ENCODE measurements around the gene ARFGAP2.
A peak's percentile ranks its signal among the peaks of the same experiment; 100 is the strongest.
"Not testable (repeated sequence)": the region's sequence is repeated elsewhere in the genome, so short reads cannot be mapped to it uniquely, and the experiment has no call there.

The ARFGAP2 gene

DNA sequence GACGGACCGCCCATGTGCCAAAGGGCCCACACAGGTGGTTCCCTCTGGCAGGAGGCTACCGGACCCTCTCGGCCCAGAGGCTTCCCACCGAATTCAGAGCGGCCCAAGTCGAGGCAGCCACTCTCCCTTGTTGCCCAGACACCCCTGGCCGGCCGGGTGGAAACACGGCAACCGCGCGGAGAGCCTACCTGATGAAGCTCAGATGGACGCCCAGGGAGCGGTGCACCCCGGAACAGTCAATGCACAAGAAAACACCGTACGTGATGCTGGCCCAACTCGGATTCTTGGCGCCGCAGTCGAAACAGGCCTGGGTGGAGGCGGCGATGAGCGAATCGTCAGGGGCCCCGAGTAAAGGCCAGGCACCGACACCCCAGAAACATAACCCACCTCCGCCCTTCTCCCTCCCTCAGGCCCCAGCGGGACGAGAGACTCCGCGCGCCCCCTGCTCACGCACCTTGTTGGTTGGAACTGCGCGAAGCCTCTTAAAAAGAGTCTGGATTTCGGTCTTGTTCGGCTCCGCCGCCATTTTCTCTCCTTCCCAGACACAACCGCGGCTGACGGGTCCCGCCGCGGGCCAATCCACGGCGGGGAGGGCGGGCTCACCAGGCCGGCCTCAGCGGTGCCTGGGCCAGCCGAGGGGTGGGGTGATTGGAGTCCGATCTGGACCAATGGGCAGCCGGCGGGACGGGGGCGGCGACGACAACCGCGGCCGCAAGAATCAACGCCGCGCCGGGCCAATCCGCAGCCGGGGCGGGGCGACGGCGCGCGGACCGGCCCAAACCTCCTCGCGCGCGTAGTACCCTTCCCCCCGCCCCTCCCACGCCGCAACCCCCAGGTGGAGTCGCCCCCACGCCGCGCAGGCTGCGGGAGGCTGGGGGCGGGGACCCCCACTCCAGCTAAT lies at the start of gene ARFGAP2:
Gene ARFGAP2, minus strand, starts transcription at position 552 of the 901 bp plus-strand sequence. Its CDS starts 26 bp downstream, at position 526.
- DNase-seq: peak; percentile 95

- no peak for DNase-seq
Measured at GRCh38 chr11:47225552-47226400, 49.1 kb upstream of the ARFGAP2 start.

- no peak for DNase-seq
Measured at GRCh38 chr11:47222696-47223095, 46.0 kb upstream of the ARFGAP2 start.

DNA sequence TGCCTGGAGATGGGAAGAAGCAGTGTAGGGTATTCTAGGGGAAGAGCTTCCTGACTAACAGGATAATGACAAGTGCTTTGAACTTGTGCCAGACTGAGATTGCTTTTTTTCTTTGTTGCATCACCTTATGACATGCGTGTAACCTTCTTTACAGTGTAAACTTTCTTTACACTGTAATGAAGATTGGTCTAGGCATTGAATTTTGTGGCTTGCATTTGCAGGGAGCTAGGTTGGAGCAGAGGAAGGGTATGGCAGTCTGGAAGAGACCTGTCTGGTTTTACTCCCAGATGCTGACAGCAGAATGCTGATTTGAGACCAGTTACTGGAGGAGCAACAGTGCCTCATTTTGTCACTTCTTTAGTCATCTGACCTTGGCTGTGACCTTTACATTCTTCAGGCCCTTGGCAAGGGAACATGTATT lies 43.7 kb upstream of the ARFGAP2 start:
- DNase-seq: peak; percentile 61

DNA sequence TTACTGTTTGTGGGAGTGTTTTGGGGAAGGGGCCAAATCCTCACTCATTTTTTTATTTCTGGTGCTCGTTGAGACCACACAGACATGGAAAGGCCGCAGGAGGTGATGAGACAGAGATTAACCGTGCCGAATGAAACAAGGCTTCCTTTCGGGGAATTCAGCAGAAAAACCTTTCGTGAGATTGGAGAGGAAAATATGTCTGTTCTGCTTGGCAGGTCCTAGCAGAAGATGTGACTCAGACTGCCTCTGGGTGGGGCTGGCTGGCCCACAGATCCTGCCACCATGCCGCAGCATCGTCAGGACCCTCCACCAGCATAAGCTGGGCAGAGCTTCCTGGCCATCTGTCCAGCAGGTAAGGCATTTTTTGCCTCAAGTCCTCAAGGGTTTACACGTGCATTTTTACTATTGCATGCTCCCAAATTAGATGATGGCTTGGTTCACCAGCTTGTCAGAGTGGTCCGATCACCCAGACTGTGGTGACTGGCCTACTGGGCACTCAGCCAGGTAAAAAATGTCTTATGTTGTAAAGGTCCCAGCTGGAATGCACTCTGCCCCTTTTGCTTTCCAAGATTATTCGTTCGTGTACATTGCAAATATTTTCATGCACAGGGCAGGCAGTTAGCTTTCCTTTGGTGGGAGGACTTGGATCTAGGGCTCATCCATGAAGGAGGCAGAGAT lies 39.6 kb upstream of the ARFGAP2 start:
- DNase-seq: peak; percentile 88

- DNase-seq: no peak
Measured at GRCh38 chr11:47215366-47215910, 38.8 kb upstream of the ARFGAP2 start.

GRCh38 chr11:47213950-47214565 lies 37.4 kb upstream of the ARFGAP2 start:
- peak; percentile 72 for DNase-seq

GRCh38 chr11:47212938-47213337 lies 36.3 kb upstream of the ARFGAP2 start:
- no peak for DNase-seq

- DNase-seq: no peak
Measured at GRCh38 chr11:47208628-47209027, 31.9 kb upstream of the ARFGAP2 start.

- DNase-seq: not testable (repeated sequence)
Measured at GRCh38 chr11:47208008-47208552, 31.4 kb upstream of the ARFGAP2 start.

GRCh38 chr11:47207459-47207858 lies 30.8 kb upstream of the ARFGAP2 start:
- DNase-seq: no peak

DNA sequence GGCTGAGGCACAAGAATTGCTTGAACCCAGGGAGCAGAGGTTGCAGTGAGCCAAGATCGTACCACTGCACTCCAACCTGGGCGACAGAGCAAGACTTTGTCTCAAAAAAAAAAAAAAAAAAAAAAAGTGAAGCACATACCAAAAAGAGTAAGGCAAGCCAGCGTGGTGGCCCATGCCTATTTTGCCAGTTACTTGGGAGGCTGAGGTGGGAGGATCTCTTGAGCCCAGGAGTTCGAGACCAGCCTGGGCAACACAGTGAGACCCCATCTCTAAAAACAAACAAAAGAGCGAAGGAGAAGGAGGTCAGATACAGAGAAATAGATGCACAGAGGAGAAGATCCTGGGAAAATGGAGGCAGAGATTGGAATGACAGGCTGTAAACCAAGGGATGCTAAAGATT lies 29.9 kb upstream of the ARFGAP2 start:
- DNase-seq: not testable (repeated sequence)

- peak; percentile 87 for DNase-seq
Measured at GRCh38 chr11:47204637-47204989, 27.9 kb upstream of the ARFGAP2 start.

DNA sequence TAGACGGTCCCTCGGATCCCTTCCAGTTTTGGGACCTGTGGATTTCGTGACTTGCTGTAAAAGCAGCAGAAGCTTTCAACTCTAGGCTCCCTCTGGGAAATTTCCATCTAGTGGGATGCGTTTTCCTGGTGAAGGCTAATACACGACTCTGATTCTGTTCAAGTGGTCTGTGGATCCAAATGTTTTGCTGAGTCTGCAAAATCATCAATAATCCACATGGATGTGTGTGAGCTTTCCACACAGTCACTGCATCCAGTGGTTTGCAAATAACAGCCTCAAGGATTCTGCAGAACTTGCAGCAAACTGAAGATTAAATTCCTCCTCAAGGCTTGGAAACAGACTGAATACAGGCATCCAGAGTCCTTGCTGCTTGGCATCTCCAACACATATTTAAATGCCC lies 25.9 kb upstream of the ARFGAP2 start:
- DNase-seq: no peak

DNA sequence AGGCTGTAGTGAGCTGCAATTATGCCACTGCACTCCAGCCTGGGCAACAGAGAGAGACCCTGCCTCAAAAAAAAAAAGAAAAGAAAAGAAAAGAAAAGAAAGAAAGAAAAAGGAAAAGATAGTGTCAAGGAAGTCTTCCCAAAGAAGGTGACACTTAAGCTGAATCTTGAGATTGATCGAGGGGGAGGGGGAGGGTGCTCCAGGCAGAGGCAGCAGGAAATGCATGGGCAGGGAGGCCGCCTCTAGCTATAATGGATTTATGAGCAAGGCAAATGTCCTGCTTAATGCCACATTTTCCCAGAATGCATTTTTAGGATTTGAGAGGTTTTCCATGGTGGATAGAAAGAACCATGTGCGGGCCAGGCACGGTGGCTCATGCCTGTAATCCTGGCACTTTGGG lies 24.3 kb upstream of the ARFGAP2 start:
- DNase-seq: no peak

DNA sequence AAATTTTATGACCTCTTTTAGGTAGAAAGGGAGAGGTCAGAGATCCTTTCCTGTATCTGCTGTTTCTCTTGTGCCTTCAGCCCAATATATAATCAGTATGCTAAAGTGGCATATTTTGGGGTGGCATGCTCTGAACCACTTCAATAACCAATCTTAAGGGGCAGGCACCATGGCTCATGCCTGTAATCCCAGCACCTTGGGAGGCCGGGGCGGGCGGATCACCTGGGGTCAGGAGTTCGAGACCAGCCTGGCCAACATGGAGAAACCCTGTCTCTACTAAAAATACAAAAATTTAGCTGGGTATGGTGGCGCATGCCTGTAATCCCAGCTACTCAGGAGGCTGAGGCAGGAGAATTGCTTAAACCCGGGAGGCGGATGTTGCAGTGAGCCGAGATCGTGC lies 21.5 kb upstream of the ARFGAP2 start:
- not testable (repeated sequence) for DNase-seq

GRCh38 chr11:47192111-47192510 lies 15.4 kb upstream of the ARFGAP2 start:
- no peak for DNase-seq

DNA sequence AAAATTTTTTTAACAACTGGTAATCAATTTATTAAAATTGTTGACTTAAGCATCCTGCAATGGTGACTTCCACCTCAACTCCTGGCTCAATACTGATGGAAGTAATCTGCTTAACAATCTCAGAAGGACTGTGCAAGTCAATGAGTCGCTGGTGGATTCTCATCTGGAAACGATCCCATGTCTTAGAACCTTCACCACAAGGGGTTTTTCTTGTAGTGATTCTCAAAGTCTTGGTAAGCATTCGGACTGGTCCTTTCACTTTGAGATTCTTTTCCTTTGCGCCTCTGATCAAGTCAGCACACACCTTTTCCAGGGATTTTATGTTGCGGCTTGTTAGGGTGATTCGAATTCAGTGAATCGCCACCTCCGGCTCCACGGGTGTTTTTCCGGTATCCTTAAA lies 14.5 kb upstream of the ARFGAP2 start:
- DNase-seq: peak; percentile 35

DNA sequence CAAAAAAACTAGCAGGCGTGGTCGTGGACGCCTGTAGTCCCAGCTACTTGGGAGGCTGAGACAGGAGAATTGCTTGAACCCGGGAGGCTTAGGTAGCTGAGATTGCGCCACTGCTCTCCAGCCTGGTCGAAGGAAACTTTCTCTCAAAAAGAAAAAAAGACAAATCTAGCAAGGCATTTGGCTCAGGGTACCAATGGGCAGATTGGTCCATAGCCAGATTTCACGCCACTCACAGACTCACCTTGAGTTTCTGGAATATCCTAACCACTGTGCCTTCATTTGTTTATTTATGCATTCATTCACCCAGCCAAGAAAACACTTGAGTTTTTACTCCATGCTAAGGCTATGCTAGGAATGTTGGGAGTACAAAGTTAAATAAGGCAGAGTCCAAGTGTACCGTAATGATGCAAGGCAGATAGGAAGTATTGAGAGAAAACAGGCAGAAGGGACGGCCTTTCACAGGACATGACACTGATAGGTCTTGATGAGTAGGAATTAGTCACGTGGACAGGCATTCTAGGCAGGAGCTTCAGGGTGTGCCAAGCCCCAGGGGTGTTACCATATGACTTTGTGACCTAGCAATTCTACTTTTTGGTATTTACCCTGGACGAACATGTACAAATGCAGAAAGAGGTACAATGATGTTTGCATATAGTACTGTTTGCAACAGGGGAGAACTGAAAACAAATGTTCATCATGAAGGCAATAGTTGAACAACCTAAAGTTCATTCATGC lies 12.6 kb upstream of the ARFGAP2 start:
- peak; percentile 61 for DNase-seq

- peak; percentile 14 for DNase-seq
Measured at GRCh38 chr11:47188259-47188658, 11.6 kb upstream of the ARFGAP2 start.

GRCh38 chr11:47187723-47188122 lies 11.0 kb upstream of the ARFGAP2 start:
- no peak for DNase-seq

All from fibroblast of upper back skin (primary cell).